Thymus (tissue), 11 donors: ENCODE measurements around the gene HIVEP3. TPM values are rescaled to one million over a fixed set of nuclear protein-coding genes. Genes with fewer than 3 reads are reported as not detected.

Experiments
- DNase-seq, 9 donors: peaks; one replicate each; pipeline ENCODE4 v3.0.0-alpha.2; 2013; ENCODE audit warnings: low spot score in 9 of 9, low read depth in 6 of 9, missing footprints in 1 of 9
- H3K27ac ChIP-seq, 2 donors: one replicate each; pipeline ENCODE4 v1.5.1; 2013; ENCODE audit warnings: control low read depth in 1 of 2, low read depth in 1 of 2, low read length in 1 of 2, mild to moderate bottlenecking in 1 of 2, moderate library complexity in 1 of 2
- H3K27me3 ChIP-seq, 2 donors: one replicate each; pipeline ENCODE4 v1.5.1; 2013; ENCODE audit warnings: low read length in 1 of 2; ENCODE audit not compliant: control insufficient read depth in 2 of 2, insufficient read depth in 1 of 2
- H3K36me3 ChIP-seq, 2 donors: one replicate each; pipeline ENCODE4 v1.5.1; 2013; ENCODE audit warnings: low read length in 1 of 2, mild to moderate bottlenecking in 1 of 2, moderate library complexity in 1 of 2; ENCODE audit not compliant: control insufficient read depth in 2 of 2, insufficient read depth in 2 of 2
- H3K4me1 ChIP-seq, 2 donors: one replicate each; pipeline ENCODE4 v1.5.1; 2013; ENCODE audit warnings: low read length in 2 of 2; ENCODE audit not compliant: control insufficient read depth in 2 of 2, insufficient read depth in 2 of 2
- H3K4me3 ChIP-seq, 2 donors: one replicate each; pipeline ENCODE4 v1.5.1; 2013; ENCODE audit warnings: low read length in 2 of 2, control low read depth in 1 of 2, mild to moderate bottlenecking in 1 of 2
- H3K9me3 ChIP-seq, 2 donors: one replicate each; pipeline ENCODE4 v1.5.1; 2013; ENCODE audit warnings: low read length in 1 of 2, mild to moderate bottlenecking in 1 of 2; ENCODE audit not compliant: control insufficient read depth in 2 of 2, insufficient read depth in 1 of 2
- WGBS: extraction: QIAGEN DNeasy Blood & Tissue Kit; methylation state at CpG from one replicate; pipeline ENCODE4 v1.1.7; 2013; 5-methylcytosine and 5-hydroxymethylcytosine counted together
- polyA plus RNA-seq: library from polyadenylated mRNA; stranded (reverse); fragments of 200-250 nt; gene quantifications from one replicate; pipeline ENCODE4 v1.2.3, GENCODE V29; 2013
- total RNA-seq: library from RNA; stranded (reverse); fragments of 120-200 nt; gene quantifications from one replicate; pipeline ENCODE4 v1.2.4, GENCODE V29; 2013
- donor health status: healthy.

HIVEP3 gene
- total and polyA plus RNA-seq, 2 donors: 6.7 to 12.1 TPM

GRCh38 chr1:41681331-41682098, 237.2 kb downstream of the HIVEP3 start:
- no peaks in the 10 kb centered on the region for H3K36me3 ChIP-seq
- 94% methylated on average over 11 of the region's 11 CpGs for WGBS
- H3K27me3 ChIP-seq: no peaks in the 10 kb centered on the region
- H3K4me1 ChIP-seq: peaks cover 61 to 83% of the 10 kb centered on the region in 2 donors
- DNase-seq: no peak
- H3K4me3 ChIP-seq: no peak overlapping the region
- no peaks in the 10 kb centered on the region for H3K9me3 ChIP-seq
- no peak overlapping the region for H3K27ac ChIP-seq

DNA sequence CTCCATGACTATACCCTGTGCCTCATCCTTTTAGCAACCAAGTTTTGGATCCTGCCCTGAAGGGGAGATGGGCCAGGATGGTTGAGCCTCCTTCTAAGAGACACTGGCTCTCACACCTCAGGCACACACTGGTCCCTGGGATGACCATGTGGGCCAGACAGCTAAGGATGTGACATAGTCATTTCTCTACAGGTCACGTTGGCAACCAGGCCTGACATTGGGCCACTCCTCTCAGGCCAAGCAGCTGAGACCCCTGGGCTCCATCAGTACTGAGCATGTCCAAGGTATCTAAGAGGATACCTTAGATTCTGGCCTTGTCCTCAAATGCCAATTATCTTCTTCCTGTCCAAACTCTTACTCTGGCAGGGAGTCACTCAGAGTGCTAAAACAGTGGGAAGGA, 238.7 kb downstream of the HIVEP3 start:
- no peak for DNase-seq
- Histone ChIP-seq H3K27me3 (no peaks in the 10 kb centered on the region), H3K9me3 (no peaks in the 10 kb centered on the region), H3K4me1 (peaks cover 64 to 93% of the 10 kb centered on the region in 2 donors), H3K36me3 (no peaks in the 10 kb centered on the region), H3K4me3 (no peak overlapping the region), H3K27ac (no peak overlapping the region)
- 93% methylated on average over 1 of the region's 1 CpG for WGBS

DNA sequence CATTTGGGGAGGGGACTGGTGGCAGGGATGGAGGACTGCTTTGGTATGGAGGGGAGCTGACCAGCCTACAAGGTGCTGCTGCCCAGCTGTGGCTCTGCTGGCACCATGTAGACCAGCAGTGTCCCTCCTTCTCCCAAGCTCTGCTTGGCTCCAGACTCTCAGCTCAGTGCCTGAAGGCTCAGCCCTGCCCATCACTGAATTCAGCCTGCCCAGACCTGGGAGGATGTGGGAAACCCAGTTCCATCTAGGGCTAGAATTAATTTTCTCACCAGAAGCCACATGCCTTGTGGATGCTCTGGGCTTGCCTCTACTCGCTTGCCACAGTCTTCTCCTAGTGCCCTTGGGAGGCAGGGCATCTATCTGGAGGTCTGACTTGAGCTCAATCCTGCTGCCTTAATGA, 239.2 kb downstream of the HIVEP3 start:
- Histone ChIP-seq H3K27me3 (no peaks in the 10 kb centered on the region), H3K4me1 (peaks cover 67 to 93% of the 10 kb centered on the region in 2 donors), H3K9me3 (no peaks in the 10 kb centered on the region), H3K4me3 (no peak overlapping the region), H3K27ac (no peak overlapping the region), H3K36me3 (no peaks in the 10 kb centered on the region)
- WGBS: 96% methylated on average over 1 of the region's 1 CpG
- no peak for DNase-seq

DNA sequence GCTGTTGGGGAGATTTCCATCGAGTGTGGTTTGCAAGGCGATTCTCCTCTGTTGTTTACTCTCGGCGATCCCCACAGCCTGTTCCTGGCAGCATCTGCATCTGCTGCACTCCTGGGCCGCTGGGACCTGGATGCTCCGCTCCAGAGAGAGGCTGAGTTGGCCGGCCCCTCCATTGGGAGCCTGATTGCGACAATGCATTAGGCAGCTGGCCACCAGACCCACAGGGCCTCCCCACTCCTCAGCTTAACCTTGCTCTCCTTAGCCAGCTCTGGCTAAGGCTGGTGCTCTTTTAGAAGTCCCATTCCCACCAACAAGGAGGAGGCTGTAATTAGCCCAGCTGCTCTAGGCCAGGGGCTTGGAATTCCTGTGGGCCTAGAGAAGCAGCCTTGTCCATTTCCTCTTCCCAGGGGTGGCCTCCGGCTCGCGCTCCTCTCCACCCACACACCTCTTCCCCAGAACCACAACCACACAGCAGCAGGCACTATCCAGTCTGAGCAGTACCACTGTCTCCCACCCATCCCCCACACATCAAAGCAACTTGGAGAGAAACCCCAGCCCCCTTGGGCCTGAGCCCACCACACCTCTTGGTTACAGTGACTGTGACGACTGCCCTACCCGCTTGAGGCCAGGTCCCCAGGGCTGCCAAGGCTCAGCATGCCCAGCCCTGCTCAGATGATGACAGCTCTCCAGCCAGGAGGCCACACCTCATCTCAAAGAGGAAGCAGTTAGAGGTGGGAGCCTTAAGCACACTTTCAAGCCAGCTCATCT, 240.4 kb downstream of the HIVEP3 start:
- DNase-seq: peak in 1 of 9 donors; percentile 59
- peaks cover 65 to 93% of the 10 kb centered on the region in 2 donors for H3K4me1 ChIP-seq
- H3K27ac ChIP-seq: peak overlapping the region; percentile 11 to 13
- no peaks in the 10 kb centered on the region for H3K36me3 ChIP-seq
- H3K9me3 ChIP-seq: no peaks in the 10 kb centered on the region
- no peaks in the 10 kb centered on the region for H3K27me3 ChIP-seq
- 53% methylated on average over 13 of the region's 13 CpGs for WGBS
- no peak overlapping the region for H3K4me3 ChIP-seq

DNA sequence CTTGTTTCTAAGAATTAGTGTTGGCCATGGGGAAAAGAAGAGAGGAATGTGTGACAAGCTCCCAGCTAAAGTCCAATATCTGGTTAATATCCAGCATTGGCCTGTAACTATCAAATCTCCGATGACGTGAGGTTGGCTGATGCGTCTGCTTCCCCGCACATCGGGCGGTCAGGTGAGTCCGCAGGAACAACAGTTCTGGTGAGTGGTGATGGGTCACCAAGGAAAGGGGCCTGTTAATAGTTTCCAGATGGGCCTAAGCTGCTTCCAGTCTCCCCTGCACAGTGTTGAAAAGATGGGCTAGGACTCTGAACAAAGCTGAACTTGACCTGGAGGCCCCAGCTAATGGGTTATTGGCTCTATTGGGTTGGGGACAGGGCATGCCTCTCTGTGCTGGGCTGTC, 241.1 kb downstream of the HIVEP3 start:
- H3K4me1 ChIP-seq: peaks cover 65 to 93% of the 10 kb centered on the region in 2 donors
- peak overlapping the region in 1 of 2 donors; percentile 13 for H3K27ac ChIP-seq
- DNase-seq: no peak
- H3K4me3 ChIP-seq: no peak overlapping the region
- 97% methylated on average over 7 of the region's 7 CpGs for WGBS
- H3K27me3 ChIP-seq: no peaks in the 10 kb centered on the region
- no peaks in the 10 kb centered on the region for H3K9me3 ChIP-seq
- H3K36me3 ChIP-seq: no peaks in the 10 kb centered on the region

GRCh38 chr1:41675401-41675800, 243.3 kb downstream of the HIVEP3 start:
- no peak for DNase-seq
- peaks cover 75 to 100% of the 10 kb centered on the region in 2 donors for H3K4me1 ChIP-seq

DNA sequence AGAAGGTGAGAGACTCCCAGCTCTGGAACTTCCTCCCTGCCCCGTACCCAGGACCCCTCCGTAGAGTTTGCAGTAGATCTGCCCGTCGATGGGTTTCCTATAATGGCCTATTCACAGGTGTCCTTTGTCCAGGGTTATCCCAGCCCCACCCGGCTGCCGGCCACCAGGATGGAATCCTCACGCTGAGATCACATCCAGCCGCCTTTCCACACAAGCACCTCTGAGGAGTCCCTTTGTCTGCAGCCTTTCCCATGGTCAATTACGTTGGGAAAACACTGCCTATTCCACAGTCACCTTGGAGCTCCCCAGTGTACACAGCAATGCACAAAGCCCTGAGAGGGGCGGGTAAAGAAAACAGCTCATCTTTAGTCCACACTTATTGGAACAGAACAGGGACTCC, 244.2 kb downstream of the HIVEP3 start:
- H3K4me3 ChIP-seq: no peak overlapping the region
- H3K9me3 ChIP-seq: no peaks in the 10 kb centered on the region
- peaks cover 82 to 100% of the 10 kb centered on the region in 2 donors for H3K4me1 ChIP-seq
- no peaks in the 10 kb centered on the region for H3K27me3 ChIP-seq
- H3K36me3 ChIP-seq: peaks cover 0 to 3% of the 10 kb centered on the region in 2 donors
- H3K27ac ChIP-seq: peak overlapping the region in 1 of 2 donors; percentile 98
- WGBS: 94% methylated on average over 10 of the region's 10 CpGs
- DNase-seq: no peak

More at GRCh38 chr1:41675401-41675800, 243.3 kb downstream of the HIVEP3 start:
- Histone ChIP-seq H3K4me3 (no peak overlapping the region), H3K27me3 (no peaks in the 10 kb centered on the region), H3K9me3 (no peaks in the 10 kb centered on the region), H3K36me3 (peaks cover 0 to 3% of the 10 kb centered on the region in 2 donors), H3K27ac (no peak overlapping the region)
- WGBS: 76% methylated on average over 1 of the region's 1 CpG

DNA sequence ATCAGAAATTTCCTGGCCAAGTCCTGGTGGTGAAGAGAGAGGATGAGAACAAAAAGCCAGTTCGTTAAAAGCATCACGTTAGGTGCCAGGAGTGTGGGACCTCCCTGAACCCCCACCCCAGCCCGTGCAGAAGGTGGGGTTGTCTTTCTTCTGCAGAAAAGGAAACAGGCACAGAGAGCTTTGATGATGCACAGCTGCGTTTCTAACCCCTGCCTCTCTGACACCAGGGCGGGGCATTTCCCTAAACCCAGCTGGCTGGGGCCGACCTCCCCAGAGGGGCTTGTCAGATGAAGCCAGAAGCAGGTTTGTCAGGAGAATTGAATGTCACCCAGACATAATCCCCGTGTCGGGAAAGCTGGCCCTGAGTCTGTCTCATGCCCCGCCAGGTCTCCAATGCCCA, 244.9 kb downstream of the HIVEP3 start:
- DNase-seq: peak; percentile 59 to 94 (median 82)
- 7% methylated on average over 9 of the region's 9 CpGs for WGBS
- Histone ChIP-seq H3K27ac (peak overlapping the region; percentile 94 to 98), H3K27me3 (no peaks in the 10 kb centered on the region), H3K36me3 (peaks cover 0 to 3% of the 10 kb centered on the region in 2 donors), H3K4me3 (peak overlapping the region in 1 of 2 donors; percentile 8), H3K9me3 (no peaks in the 10 kb centered on the region), H3K4me1 (peaks cover 82 to 100% of the 10 kb centered on the region in 2 donors)

DNA sequence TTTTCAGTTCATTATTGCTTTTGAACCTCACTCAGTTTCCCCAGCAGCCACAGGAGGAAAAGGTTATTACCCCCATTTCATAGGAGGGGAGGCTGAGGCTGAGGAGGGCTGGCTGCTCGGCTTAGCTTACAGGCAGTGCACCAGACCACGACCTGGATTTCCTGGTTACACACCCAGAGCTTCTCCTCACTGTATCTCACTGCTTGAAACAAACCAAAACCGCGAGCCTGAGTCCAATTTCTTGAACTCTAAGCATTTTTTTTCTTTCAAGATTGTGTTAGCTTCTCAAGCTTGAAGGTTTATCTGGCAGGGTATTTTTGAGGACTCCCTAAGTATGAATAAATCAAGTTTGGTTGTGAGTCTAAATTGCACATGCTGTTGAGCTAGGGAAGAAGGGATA, 245.3 kb downstream of the HIVEP3 start:
- peak in 7 of 9 donors; percentile 69 to 92 (median 78) for DNase-seq

More for the DNA sequence above, 245.3 kb downstream of the HIVEP3 start:
- Histone ChIP-seq H3K36me3 (peaks cover 0 to 3% of the 10 kb centered on the region in 2 donors), H3K4me1 (peaks cover 77 to 100% of the 10 kb centered on the region in 2 donors), H3K4me3 (peak overlapping the region; percentile 0 to 8), H3K9me3 (no peaks in the 10 kb centered on the region), H3K27ac (peak overlapping the region; percentile 94 to 98), H3K27me3 (no peaks in the 10 kb centered on the region)
- 1% methylated on average over 4 of the region's 4 CpGs for WGBS
